ENCODE measurements around the gene RASGRF1.

The RASGRF1 gene

DNA sequence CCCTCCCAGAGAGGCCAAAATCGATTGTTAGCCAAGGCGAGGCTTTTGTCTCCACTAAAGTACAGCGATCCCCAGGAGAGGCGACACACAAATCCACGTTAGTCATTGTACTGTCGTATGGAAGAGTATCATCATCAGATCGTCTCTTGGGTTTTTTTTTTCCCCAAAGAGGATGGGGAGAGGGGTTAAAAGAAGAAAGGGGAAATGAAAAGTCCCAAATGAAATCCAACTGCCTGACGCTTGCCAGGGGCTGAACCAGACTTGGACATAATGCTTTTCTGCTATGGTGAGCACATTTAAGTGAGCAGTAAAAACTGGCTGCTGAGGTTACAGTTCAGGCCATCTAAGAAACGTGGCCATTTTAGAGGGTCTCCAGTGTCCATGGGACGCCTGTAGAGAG is 107.8 kb downstream of the RASGRF1 start:
- no peaks in the 10 kb centered on the region for H3K9me2 ChIP-seq (replicated peaks; ENCODE audit: low read depth, low read length)
- H3F3A ChIP-seq (ENCODE audit: low read depth): no peaks in the 10 kb centered on the region
- peaks cover 1% of the 10 kb centered on the region for H3K4me1 ChIP-seq (ENCODE audit: insufficient read depth, low read length, poor library complexity, severe bottlenecking)
- H2AFZ ChIP-seq (ENCODE audit: low read length): no peak overlapping the region
- no peaks in the 10 kb centered on the region for H4K20me1 ChIP-seq (ENCODE audit: insufficient read depth, low read length, poor library complexity, severe bottlenecking)
- TF ChIP-seq EZH2phosphoT487 (IDR thresholded peaks at IDR 0.05; ENCODE audit: borderline replicate concordance) (no peak), CTCF (conservative IDR thresholded peaks at IDR 0.05; ENCODE audit: low read length) (no peak)
- no peak overlapping the region for H3K4me3 ChIP-seq (ENCODE audit: low read length, poor library complexity, severe bottlenecking)
- no peaks in the 10 kb centered on the region for H3K79me2 ChIP-seq (ENCODE audit: insufficient read depth, low read length)
- no peaks in the 10 kb centered on the region for H3K27me3 ChIP-seq (ENCODE audit: insufficient read depth, low read length, poor library complexity, severe bottlenecking)
- H3K9me3 ChIP-seq (ENCODE audit: insufficient read depth, low read depth, low read length): no peaks in the 10 kb centered on the region
- H3K36me3 ChIP-seq (ENCODE audit: insufficient read depth, low read length): no peaks in the 10 kb centered on the region
- H3K4me2 ChIP-seq (ENCODE audit: low read depth, low read length, poor library complexity, severe bottlenecking): no peak overlapping the region
- no peak overlapping the region for H3K9ac ChIP-seq (ENCODE audit: low read depth, low read length, poor library complexity, severe bottlenecking)

GRCh38 chr15:78981532-78982313 is 108.9 kb downstream of the RASGRF1 start:
- TF ChIP-seq CTCF (conservative IDR thresholded peaks at IDR 0.05; ENCODE audit: low read length) (no peak), EZH2phosphoT487 (IDR thresholded peaks at IDR 0.05; ENCODE audit: borderline replicate concordance) (no peak)
- Histone ChIP-seq H3K4me2 (ENCODE audit: low read depth, low read length, poor library complexity, severe bottlenecking) (no peak overlapping the region), H3K79me2 (ENCODE audit: insufficient read depth, low read length) (no peaks in the 10 kb centered on the region), H3K9me2 (replicated peaks; ENCODE audit: low read depth, low read length) (no peaks in the 10 kb centered on the region), H3K4me1 (ENCODE audit: insufficient read depth, low read length, poor library complexity, severe bottlenecking) (peaks cover 3% of the 10 kb centered on the region), H3F3A (ENCODE audit: low read depth) (no peaks in the 10 kb centered on the region), H3K4me3 (ENCODE audit: low read length, poor library complexity, severe bottlenecking) (no peak overlapping the region), H3K36me3 (ENCODE audit: insufficient read depth, low read length) (no peaks in the 10 kb centered on the region), H3K9me3 (ENCODE audit: insufficient read depth, low read depth, low read length) (no peaks in the 10 kb centered on the region), H3K9ac (ENCODE audit: low read depth, low read length, poor library complexity, severe bottlenecking) (no peak overlapping the region), H3K27me3 (ENCODE audit: insufficient read depth, low read length, poor library complexity, severe bottlenecking) (no peaks in the 10 kb centered on the region), H2AFZ (ENCODE audit: low read length) (no peak overlapping the region), H4K20me1 (ENCODE audit: insufficient read depth, low read length, poor library complexity, severe bottlenecking) (no peaks in the 10 kb centered on the region)

DNA sequence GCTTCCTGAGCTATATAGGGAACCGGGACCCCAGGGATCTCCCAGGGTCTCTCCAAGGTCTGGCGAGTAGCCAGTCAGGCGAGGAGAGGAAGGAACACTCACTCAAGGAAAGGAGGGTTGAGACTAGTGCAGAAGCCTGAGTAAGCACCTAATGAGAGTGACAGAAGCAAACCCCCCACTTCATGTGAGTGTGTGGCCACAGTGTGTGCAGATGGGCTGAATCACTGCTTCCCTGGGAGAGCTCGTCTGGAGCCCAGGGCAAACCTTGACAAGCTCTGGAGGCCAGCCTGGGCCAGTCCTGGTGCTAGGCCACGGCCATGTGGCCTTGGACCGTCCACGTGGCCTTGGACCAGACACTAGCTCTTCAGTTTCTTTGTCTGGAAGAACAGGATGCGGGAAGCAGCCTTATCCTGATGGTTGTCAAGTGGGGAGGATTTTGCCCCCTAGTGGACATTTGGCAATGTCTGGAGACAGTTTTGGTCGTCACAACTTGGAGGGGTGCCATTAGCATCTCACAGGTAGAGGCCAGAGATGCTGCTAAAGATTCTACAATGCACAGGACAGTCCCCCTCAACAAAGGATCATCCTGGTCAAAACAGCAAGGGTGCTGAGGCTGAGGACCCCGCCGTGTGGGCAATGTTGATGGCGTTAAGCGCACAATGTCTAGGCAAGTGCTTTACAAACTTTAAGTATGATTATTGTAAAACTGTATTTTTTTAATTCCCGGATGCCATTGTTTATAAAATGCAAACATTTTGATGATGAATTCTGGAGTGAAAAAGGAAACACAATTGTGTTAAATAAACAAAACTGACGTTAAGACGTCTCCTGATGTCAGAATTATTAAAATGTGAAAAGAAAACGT is 110.9 kb downstream of the RASGRF1 start:
- H3K9me3 ChIP-seq (ENCODE audit: insufficient read depth, low read depth, low read length): no peaks in the 10 kb centered on the region
- peaks cover 3% of the 10 kb centered on the region for H3K4me1 ChIP-seq (ENCODE audit: insufficient read depth, low read length, poor library complexity, severe bottlenecking)
- H3K79me2 ChIP-seq (ENCODE audit: insufficient read depth, low read length): no peaks in the 10 kb centered on the region
- no peaks in the 10 kb centered on the region for H4K20me1 ChIP-seq (ENCODE audit: insufficient read depth, low read length, poor library complexity, severe bottlenecking)
- no peaks in the 10 kb centered on the region for H3K36me3 ChIP-seq (ENCODE audit: insufficient read depth, low read length)
- H3K9ac ChIP-seq (ENCODE audit: low read depth, low read length, poor library complexity, severe bottlenecking): no peak overlapping the region
- no peak overlapping the region for H3K4me2 ChIP-seq (ENCODE audit: low read depth, low read length, poor library complexity, severe bottlenecking)
- H3F3A ChIP-seq (ENCODE audit: low read depth): no peaks in the 10 kb centered on the region
- 0 out of 2 replicates have a peak overlapping the region, but pooled peaks have one; percentile 64 for H2AFZ ChIP-seq (ENCODE audit: low read length)
- H3K27me3 ChIP-seq (ENCODE audit: insufficient read depth, low read length, poor library complexity, severe bottlenecking): no peaks in the 10 kb centered on the region
- H3K9me2 ChIP-seq (replicated peaks; ENCODE audit: low read depth, low read length): no peaks in the 10 kb centered on the region
- TF ChIP-seq EZH2phosphoT487 (IDR thresholded peaks at IDR 0.05; ENCODE audit: borderline replicate concordance) (no peak), CTCF (conservative IDR thresholded peaks at IDR 0.05; ENCODE audit: low read length) (peak; percentile 86)
- H3K4me3 ChIP-seq (ENCODE audit: low read length, poor library complexity, severe bottlenecking): no peak overlapping the region
